Measurements from ENCODE around the gene SIGLEC15.
"Not testable (repeated sequence)": the region's sequence is repeated elsewhere in the genome, so short reads cannot be mapped to it uniquely, and the experiment has no call there.

SIGLEC15 gene

DNA sequence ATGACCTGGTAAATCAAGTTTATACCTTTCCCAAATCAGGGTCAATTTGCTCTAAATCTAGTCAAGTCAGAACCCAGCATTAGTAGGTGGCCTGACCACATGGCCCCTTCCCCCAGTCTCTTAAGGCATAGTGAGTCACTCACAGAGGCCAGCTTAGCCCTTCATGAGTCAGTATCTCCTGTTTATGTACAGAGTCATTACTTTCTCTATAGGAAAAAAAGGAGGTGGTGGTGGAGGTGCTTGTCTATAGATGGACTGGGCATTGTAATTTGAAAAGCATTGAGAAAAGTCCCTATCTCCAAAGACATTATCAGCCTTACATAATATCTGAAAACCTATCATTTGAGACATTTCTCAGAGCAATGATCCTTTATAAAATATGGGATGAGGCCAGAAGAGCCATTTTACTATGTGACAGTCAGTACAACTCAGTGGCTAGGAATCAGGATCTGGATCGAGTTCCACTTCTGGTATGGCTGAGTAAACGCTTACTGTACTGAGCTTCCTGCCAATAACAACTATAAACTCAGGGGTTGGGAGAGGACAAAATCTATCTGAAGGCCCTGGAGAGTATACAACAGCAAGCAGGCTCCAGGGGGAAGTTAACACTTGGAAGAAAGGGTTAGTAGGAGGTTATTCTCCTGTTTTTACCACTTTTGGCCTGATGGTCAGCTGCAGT lies 22.5 kb upstream of the SIGLEC15 start:
- peaks cover 7% of the 10 kb centered on the region for H3K27me3 Mint-ChIP-seq (ENCODE audit: low read depth)
- no peak overlapping the region for H3K27ac Mint-ChIP-seq
- H3K4me3 Mint-ChIP-seq: no peak overlapping the region
- H3K9me3 Mint-ChIP-seq: peaks cover 23% of the 10 kb centered on the region
- no peaks in the 10 kb centered on the region for H3K36me3 Mint-ChIP-seq (ENCODE audit: low read depth)
- no peaks in the 10 kb centered on the region for H3K4me1 Mint-ChIP-seq (ENCODE audit: low read depth)
- peak; percentile 30 for DNase-seq (ENCODE audit: low spot score)

DNA sequence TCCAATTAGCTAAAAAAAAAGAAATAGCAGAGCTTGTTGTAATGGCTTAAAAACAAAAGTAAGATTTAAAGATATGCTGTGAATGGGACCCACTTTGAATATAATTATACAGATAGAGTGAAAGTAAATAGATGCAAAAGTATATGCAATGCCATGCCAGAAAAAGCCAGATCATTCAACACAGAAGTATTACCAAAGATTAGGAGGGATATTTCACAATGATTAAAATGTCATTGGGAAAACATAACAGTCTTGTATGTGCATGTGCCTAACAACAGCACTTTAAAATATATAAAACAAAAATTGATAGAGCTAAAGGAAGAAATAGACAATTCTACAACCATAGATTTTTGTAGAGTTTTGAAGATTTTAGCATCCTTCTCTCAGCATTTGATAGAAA lies 19.9 kb upstream of the SIGLEC15 start:
- no peak overlapping the region for H3K27ac Mint-ChIP-seq
- no peak for DNase-seq (ENCODE audit: low spot score)
- peaks cover 30% of the 10 kb centered on the region for H3K9me3 Mint-ChIP-seq
- H3K4me3 Mint-ChIP-seq: no peak overlapping the region
- peaks cover 2% of the 10 kb centered on the region for H3K4me1 Mint-ChIP-seq (ENCODE audit: low read depth)
- no peaks in the 10 kb centered on the region for H3K36me3 Mint-ChIP-seq (ENCODE audit: low read depth)
- H3K27me3 Mint-ChIP-seq (ENCODE audit: low read depth): no peaks in the 10 kb centered on the region

DNA sequence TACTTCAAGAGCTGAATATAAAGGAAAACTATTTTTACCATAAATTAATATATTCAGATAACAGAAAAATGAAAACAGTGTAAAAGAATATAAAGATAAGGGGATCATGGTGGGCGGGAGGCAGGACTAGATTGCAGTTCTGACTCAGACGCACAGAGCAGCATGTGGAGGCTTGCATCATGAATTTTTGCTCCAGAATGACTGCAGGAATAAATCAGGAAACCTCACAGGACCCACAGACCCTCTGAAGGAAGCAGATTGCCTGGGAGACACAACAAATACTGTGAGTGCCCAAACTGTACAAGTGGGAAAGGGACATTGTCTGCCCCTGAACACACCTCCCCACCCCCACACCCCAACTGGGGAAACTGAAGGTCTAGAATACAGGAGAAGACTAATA lies 19.2 kb upstream of the SIGLEC15 start:
- no peaks in the 10 kb centered on the region for H3K27me3 Mint-ChIP-seq (ENCODE audit: low read depth)
- H3K4me1 Mint-ChIP-seq (ENCODE audit: low read depth): peaks cover 4% of the 10 kb centered on the region
- H3K27ac Mint-ChIP-seq: no peak overlapping the region
- H3K9me3 Mint-ChIP-seq: peaks cover 27% of the 10 kb centered on the region
- no peak for DNase-seq (ENCODE audit: low spot score)
- no peak overlapping the region for H3K4me3 Mint-ChIP-seq
- no peaks in the 10 kb centered on the region for H3K36me3 Mint-ChIP-seq (ENCODE audit: low read depth)

DNA sequence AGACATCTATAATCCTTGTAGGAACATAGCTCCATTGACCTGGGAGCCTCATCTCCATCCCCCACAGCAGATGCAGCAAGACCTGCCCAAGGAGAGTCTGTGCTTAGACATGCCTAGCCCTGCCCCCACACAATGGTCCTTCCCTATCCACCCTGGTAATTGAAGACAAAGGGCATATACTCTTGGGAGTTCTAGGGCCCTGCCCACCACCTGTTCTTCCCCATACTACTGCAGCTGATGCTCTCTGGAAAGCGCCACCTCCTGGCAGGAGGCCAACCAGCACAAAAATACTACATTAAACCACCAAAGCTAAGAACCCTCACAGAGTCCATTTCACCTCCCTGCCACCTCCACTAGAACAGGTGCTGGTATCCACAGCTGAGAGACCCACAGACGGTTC lies 18.3 kb upstream of the SIGLEC15 start:
- not testable (repeated sequence) for H3K27me3 Mint-ChIP-seq (ENCODE audit: low read depth); DNase-seq (ENCODE audit: low spot score); H3K4me3 Mint-ChIP-seq; H3K4me1 Mint-ChIP-seq (ENCODE audit: low read depth); H3K27ac Mint-ChIP-seq; H3K36me3 Mint-ChIP-seq (ENCODE audit: low read depth)
- H3K9me3 Mint-ChIP-seq: peaks cover 27% of the 10 kb centered on the region

DNA sequence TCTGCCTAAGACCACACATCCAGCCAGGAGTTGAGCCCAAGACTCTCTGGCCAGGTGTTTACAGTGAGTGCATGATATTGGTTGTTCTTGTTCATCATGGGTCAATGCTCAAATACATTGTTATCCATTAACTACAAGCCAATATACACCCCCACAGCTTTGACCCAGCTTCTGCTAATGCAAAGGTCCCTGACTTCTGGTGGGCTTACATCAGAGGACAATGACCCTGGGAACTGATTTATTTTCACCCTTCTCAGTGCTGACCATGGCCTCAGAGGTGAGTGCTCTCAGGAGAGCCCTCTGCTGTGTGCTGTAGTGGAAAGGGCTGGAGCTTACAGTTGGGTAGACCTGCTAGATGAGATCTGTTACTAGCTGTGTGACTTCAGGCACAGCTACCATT lies 10.7 kb upstream of the SIGLEC15 start:
- H3K4me1 Mint-ChIP-seq (ENCODE audit: low read depth); H3K4me3 Mint-ChIP-seq; DNase-seq (ENCODE audit: low spot score); H3K27ac Mint-ChIP-seq; H3K9me3 Mint-ChIP-seq; H3K36me3 Mint-ChIP-seq (ENCODE audit: low read depth): not testable (repeated sequence)
- H3K27me3 Mint-ChIP-seq (ENCODE audit: low read depth): peaks cover 10% of the 10 kb centered on the region

DNA sequence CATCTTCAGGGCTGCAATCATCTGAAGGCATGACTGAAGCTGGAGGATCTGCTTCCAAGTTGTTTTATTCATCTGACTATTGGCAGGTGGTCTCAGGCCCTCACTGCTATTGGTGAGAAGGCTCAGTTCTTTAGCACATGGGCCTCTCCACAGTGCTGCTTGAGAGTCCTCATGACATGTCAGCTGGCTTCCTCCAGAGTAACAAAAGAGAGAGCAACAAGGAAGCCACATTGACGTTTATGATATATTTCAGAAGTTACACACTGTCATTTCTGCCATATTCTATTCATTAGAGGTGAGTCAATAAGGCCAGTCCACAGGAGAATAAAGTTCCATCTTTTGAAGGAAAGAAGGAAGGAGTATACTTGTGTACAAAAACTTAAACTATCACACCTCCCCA lies 7.9 kb upstream of the SIGLEC15 start:
- H3K4me1 Mint-ChIP-seq (ENCODE audit: low read depth): no peaks in the 10 kb centered on the region
- H3K27ac Mint-ChIP-seq: no peak overlapping the region

DNA sequence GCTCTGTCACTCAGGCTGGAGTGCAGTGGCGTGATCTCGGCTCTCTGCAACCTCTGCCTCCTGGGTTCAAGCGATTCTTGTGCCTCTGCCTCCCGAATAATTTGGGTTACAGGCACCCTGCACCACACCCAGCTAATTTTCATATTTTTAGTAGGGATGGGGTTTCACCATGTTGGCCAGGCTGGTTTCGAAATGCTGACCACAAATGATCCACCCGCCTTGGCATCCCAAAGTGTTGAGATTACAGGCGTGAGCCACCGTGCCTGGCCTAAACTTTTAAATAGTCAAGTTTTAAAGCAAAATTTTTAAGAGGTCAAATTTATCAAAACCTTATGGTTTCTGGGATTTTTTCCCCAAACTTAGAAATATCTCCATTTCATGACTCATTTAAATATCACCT lies 6.7 kb upstream of the SIGLEC15 start:
- not testable (repeated sequence) for H3K27ac Mint-ChIP-seq; H3K4me1 Mint-ChIP-seq (ENCODE audit: low read depth); H3K4me3 Mint-ChIP-seq; H3K36me3 Mint-ChIP-seq (ENCODE audit: low read depth); DNase-seq (ENCODE audit: low spot score); H3K9me3 Mint-ChIP-seq
- H3K27me3 Mint-ChIP-seq (ENCODE audit: low read depth): peaks cover 27% of the 10 kb centered on the region

More for the DNA sequence above, 7.9 kb upstream of the SIGLEC15 start:
- DNase-seq (ENCODE audit: low spot score): no peak
- H3K4me3 Mint-ChIP-seq: no peak overlapping the region
- no peaks in the 10 kb centered on the region for H3K9me3 Mint-ChIP-seq
- peaks cover 22% of the 10 kb centered on the region for H3K27me3 Mint-ChIP-seq (ENCODE audit: low read depth)
- H3K36me3 Mint-ChIP-seq (ENCODE audit: low read depth): no peaks in the 10 kb centered on the region

DNA sequence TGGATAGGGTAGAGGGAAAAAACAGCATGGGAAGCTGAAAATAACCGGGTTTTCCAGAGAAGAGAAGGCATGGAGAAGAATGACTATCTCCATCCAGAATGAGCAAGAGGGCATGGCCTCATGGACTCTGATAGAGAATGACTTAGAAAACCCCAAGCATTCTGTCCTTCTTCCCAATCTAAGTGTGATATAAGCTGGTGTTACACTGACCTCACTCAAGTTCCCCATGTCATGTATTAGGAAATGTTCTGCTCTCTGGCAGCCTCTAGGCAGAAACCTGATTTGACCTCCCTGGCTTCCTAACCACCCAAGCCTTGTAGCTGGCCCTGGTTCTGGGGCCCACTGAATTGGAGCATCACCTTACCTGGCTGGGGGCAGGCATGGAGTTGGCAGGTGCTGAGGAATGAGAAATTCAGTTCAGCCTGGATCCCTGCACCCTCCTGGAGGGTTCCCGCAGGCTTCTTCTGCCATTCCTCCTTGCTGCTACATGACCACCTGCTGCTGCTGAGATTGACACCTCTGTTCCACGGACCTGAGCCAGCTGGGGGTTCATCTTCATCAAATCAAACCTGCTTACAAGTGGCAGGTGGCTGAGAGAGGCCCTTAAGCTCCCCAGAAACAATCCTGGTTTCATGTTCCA lies 5.2 kb upstream of the SIGLEC15 start:
- no peak overlapping the region for H3K4me3 Mint-ChIP-seq
- H3K9me3 Mint-ChIP-seq: no peaks in the 10 kb centered on the region
- no peaks in the 10 kb centered on the region for H3K36me3 Mint-ChIP-seq (ENCODE audit: low read depth)
- no peak for DNase-seq (ENCODE audit: low spot score)
- no peak overlapping the region for H3K27ac Mint-ChIP-seq
- no peaks in the 10 kb centered on the region for H3K4me1 Mint-ChIP-seq (ENCODE audit: low read depth)
- peaks cover 32% of the 10 kb centered on the region for H3K27me3 Mint-ChIP-seq (ENCODE audit: low read depth)

DNA sequence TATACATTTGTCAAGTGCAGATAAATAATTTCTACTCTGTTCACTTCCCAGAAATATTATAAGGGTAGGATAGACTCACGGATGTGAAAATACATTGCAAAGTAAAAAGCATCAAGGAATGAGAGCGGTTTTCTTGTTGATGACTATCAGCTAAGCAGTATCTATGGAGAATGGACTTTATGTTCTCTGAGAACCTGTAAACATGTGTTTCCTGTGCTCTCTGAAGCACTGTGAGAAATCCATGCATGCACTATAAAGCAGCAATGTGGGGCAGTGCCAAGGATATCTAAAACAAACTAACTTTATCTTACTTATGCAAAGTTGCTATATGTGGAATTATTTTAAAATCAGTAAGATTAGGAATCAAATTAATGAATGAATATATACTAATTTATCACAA lies 4.4 kb upstream of the SIGLEC15 start:
- H3K4me1 Mint-ChIP-seq (ENCODE audit: low read depth): no peaks in the 10 kb centered on the region
- no peak for DNase-seq (ENCODE audit: low spot score)
- H3K36me3 Mint-ChIP-seq (ENCODE audit: low read depth): no peaks in the 10 kb centered on the region

DNA sequence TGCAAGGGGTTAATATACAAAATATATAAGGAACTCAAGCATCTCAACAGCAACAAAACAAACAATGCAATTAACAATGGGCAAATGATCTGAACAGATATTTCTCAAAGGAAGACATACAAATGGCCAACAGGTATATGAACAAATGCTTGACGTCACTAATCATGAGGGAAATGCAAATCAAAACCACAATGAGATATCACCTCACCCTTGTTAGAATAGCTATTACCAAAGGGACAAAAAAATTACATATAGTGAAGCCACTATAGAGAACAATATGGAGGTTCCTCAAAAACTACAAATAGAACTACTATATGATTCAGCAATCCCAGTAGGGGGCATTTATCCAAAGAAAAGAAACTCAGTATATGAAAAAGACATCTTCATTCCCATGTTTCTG lies 3.8 kb upstream of the SIGLEC15 start:
- Mint-ChIP-seq H3K27me3 (ENCODE audit: low read depth) (peaks cover 29% of the 10 kb centered on the region), H3K9me3 (no peaks in the 10 kb centered on the region), H3K4me3 (no peak overlapping the region), H3K36me3 (ENCODE audit: low read depth) (no peaks in the 10 kb centered on the region), H3K27ac (no peak overlapping the region), H3K4me1 (ENCODE audit: low read depth) (no peaks in the 10 kb centered on the region)
- no peak for DNase-seq (ENCODE audit: low spot score)

More for the DNA sequence above, 4.4 kb upstream of the SIGLEC15 start:
- H3K4me3 Mint-ChIP-seq: no peak overlapping the region
- no peaks in the 10 kb centered on the region for H3K9me3 Mint-ChIP-seq
- peaks cover 32% of the 10 kb centered on the region for H3K27me3 Mint-ChIP-seq (ENCODE audit: low read depth)
- no peak overlapping the region for H3K27ac Mint-ChIP-seq

DNA sequence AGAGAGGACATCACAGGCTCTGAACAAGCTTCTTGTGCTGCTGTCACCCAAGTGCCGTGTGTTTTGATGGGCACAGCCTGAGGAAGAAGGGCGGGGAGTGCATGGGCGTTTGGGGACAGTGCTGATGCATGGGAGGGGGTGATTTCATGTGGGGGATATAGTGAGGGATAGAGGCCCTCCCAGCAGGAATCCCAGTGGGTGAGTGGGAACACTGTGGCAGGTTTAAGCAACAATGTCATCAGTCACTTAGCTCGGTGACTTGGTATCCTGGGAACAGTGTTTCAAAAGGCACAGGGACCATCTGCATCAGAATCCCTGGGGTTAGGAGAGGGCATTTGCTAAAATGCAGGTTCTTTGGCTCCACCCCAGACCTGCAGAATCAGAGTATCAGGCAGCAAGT lies 609 bp downstream of the SIGLEC15 start:
- DNase-seq (ENCODE audit: low spot score): no peak
- H3K27ac Mint-ChIP-seq: no peak overlapping the region
- no peaks in the 10 kb centered on the region for H3K9me3 Mint-ChIP-seq
- H3K36me3 Mint-ChIP-seq (ENCODE audit: low read depth): no peaks in the 10 kb centered on the region
- no peak overlapping the region for H3K4me3 Mint-ChIP-seq
- H3K4me1 Mint-ChIP-seq (ENCODE audit: low read depth): peaks cover 12% of the 10 kb centered on the region
- H3K27me3 Mint-ChIP-seq (ENCODE audit: low read depth): peaks cover 29% of the 10 kb centered on the region

DNA sequence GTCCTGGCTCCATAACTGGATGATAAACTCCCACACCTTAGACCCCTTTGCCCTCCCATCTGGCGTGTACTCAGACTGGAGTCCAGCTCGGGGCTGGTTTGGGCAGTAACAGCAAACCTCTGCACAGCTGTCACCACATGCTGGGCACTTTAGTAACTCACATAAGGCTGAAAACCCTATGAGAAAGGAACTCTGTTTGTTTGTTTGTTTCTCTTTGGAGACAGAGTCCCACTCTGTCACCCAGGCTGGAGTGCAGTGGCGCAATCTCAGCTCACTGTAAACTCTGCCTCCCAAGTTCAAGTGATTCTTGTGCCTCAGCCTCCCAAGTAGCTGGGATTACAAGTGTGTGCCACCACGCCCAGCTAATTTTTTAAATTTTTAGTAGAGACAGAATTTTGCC lies 1.2 kb downstream of the SIGLEC15 start:
- not testable (repeated sequence) for H3K9me3 Mint-ChIP-seq; H3K36me3 Mint-ChIP-seq (ENCODE audit: low read depth); H3K4me3 Mint-ChIP-seq; H3K27ac Mint-ChIP-seq; DNase-seq (ENCODE audit: low spot score)
- Mint-ChIP-seq H3K27me3 (ENCODE audit: low read depth) (peaks cover 24% of the 10 kb centered on the region), H3K4me1 (ENCODE audit: low read depth) (peaks cover 12% of the 10 kb centered on the region)

DNA sequence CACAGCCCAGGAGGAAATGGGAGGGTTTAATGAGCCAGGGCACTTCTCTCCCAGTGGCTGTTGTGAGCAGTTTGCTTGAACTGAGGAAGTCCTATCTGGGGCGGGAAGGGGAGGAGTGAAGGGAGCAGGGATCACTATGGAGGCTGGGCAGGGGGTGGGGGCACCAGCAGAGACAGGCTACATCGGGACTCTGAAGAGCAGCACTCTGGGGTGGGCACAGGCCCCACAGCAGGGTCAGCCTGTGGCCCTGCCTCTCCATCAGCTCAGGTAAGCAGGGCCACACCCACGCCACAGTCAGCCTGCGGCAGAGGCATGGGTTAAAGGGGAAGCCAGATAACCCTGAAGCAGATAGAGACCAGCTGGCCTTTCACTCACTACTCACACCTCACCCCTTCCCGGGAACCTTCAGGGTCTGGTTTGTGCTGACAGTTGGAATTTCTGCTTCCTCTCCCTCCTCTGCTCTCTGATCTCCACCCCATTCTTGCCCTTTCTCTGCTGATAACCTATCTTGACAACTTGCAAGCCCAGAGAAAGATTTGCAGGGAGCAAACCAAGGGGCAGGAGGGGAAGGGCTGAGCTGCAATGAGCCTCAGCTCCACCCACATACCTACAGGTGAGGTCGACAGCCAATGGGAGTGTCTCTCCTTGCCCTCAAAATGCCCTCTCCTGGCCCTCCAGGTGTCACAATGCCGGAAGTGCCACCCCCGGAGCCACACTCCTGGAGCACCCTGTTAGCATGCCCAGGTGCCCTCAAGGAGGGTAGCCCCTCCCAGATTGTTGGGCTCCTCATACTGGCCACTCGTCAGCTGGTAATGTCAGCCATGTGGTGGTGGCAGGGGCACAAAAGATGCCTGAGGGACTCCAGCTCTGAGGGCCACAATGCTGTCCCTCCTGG lies 3.7 kb downstream of the SIGLEC15 start:
- H3K9me3 Mint-ChIP-seq: no peaks in the 10 kb centered on the region
- H3K4me3 Mint-ChIP-seq: no peak overlapping the region
- no peak overlapping the region for H3K27ac Mint-ChIP-seq
- peaks cover 12% of the 10 kb centered on the region for H3K4me1 Mint-ChIP-seq (ENCODE audit: low read depth)
- peaks cover 22% of the 10 kb centered on the region for H3K27me3 Mint-ChIP-seq (ENCODE audit: low read depth)
- DNase-seq (ENCODE audit: low spot score): no peak
- H3K36me3 Mint-ChIP-seq (ENCODE audit: low read depth): no peaks in the 10 kb centered on the region

DNA sequence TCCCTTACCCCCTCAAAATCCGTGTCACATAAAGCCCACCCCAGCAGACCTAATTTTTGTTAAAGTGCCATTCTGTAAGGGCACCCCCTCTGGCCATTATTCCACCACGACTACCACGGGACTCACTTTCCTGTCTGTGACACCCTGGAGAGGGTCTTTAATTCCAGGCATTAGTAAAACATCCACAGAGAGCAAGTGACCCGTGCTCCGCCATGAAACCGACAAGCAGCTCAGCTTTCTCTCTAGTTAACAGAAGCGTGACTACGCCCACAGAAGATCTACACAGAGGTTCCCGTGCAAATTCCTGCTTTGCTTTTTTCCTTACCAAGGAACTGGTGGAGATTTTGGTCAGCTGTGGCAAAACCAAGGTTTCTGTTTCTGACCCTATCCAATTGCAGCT lies 4.4 kb downstream of the SIGLEC15 start:
- Mint-ChIP-seq H3K4me3 (no peak overlapping the region), H3K9me3 (no peaks in the 10 kb centered on the region), H3K27ac (no peak overlapping the region), H3K27me3 (ENCODE audit: low read depth) (peaks cover 21% of the 10 kb centered on the region), H3K4me1 (ENCODE audit: low read depth) (peaks cover 12% of the 10 kb centered on the region), H3K36me3 (ENCODE audit: low read depth) (no peaks in the 10 kb centered on the region)
- DNase-seq (ENCODE audit: low spot score): no peak
